CD14-positive monocyte (primary cell): ENCODE results near the gene PIGH. TPM values are rescaled to one million over a fixed set of nuclear protein-coding genes. Genes with fewer than 3 reads are reported as not detected.

Experiments used
- DNase-seq, 3 donors: peaks; one replicate each; pipeline ENCODE4 v3.0.0-alpha.2; 2011 to 2022
- H2AFZ ChIP-seq: 2 replicates; pipeline ENCODE4 v1.6.0; 2012; ENCODE audit warnings: mild to moderate bottlenecking, low read depth, low read length, inconsistent platforms; ENCODE audit not compliant: insufficient read depth, poor library complexity, severe bottlenecking
- H3K27ac ChIP-seq, 2 donors: 1 replicate in 1 of 2; 2 replicates in 1 of 2; pipeline ENCODE4 v1.5.1; 2012 to 2013; ENCODE audit warnings: low read length in 2 of 2, control low read depth in 1 of 2, inconsistent platforms in 1 of 2, low read depth in 1 of 2, mild to moderate bottlenecking in 1 of 2
- H3K27me3 ChIP-seq, 2 donors: one replicate each; pipeline versions ENCODE4 v1.6.0 to v1.6.1; 2011 to 2013; ENCODE audit warnings: low read length in 2 of 2; ENCODE audit not compliant: control insufficient read depth in 2 of 2, insufficient read depth in 2 of 2
- H3K36me3 ChIP-seq, 2 donors: replicated peaks in 1 of 2; 1 replicate in 1 of 2; 2 replicates in 1 of 2; pipeline versions ENCODE4 v1.5.1 to v1.6.1; 2012 to 2013; ENCODE audit warnings: low read length in 2 of 2, control low read depth in 1 of 2, inconsistent platforms in 1 of 2, mild to moderate bottlenecking in 1 of 2; ENCODE audit not compliant: insufficient read depth in 2 of 2, control insufficient read depth in 1 of 2
- H3K4me1 ChIP-seq, 2 donors: 1 replicate in 1 of 2; 2 replicates in 1 of 2; pipeline versions ENCODE4 v1.5.1 to v1.6.1; 2012 to 2013; ENCODE audit warnings: low read length in 2 of 2, control low read depth in 1 of 2, inconsistent platforms in 1 of 2, mild to moderate bottlenecking in 1 of 2, moderate library complexity in 1 of 2; ENCODE audit not compliant: insufficient read depth in 2 of 2, control insufficient read depth in 1 of 2
- H3K4me2 ChIP-seq: replicated peaks from 2 replicates; pipeline ENCODE3; 2012; ENCODE audit warnings: low read length, moderate library complexity, mild to moderate bottlenecking; ENCODE audit not compliant: poor library complexity, severe bottlenecking; ENCODE audit errors: extremely low read depth
- H3K4me3 ChIP-seq, 3 experiments: fragments of 200-600 bp in 1 of 3; sonication (generic) in 1 of 3; replicated peaks in 1 of 3; 1 replicate in 2 of 3; 2 replicates in 1 of 3; pipeline ENCODE4 v1.5.1; 2011 to 2013; ENCODE audit warnings: low read length in 3 of 3, mild to moderate bottlenecking in 3 of 3, control low read depth in 2 of 3, low read depth in 2 of 3, inconsistent platforms in 1 of 3, moderate library complexity in 1 of 3
- H3K79me2 ChIP-seq: 2 replicates; pipeline ENCODE4 v1.6.0; 2012; ENCODE audit warnings: mild to moderate bottlenecking, control low read depth, inconsistent platforms, low read length, moderate library complexity; ENCODE audit not compliant: insufficient read depth
- H3K9ac ChIP-seq: 2 replicates; pipeline ENCODE4 v1.6.0; 2017; ENCODE audit warnings: low read length, mild to moderate bottlenecking; ENCODE audit not compliant: insufficient read depth, poor library complexity, severe bottlenecking
- H3K9me3 ChIP-seq, 2 donors: replicated peaks in 1 of 2; 1 replicate in 1 of 2; 2 replicates in 1 of 2; pipeline versions ENCODE4 v1.5.1 to v1.6.1; 2012 to 2013; ENCODE audit warnings: low read length in 2 of 2, control low read depth in 1 of 2; ENCODE audit not compliant: control insufficient read depth in 1 of 2, insufficient read depth in 1 of 2
- H4K20me1 ChIP-seq: 2 replicates; pipeline ENCODE4 v1.6.0; 2012; ENCODE audit warnings: mild to moderate bottlenecking, low read length, control low read depth, moderate library complexity; ENCODE audit not compliant: insufficient read depth
- H3K27ac Mint-ChIP-seq, 7 donors: one replicate each; pipeline ENCODE4 v1.8.0; 2020; ENCODE audit warnings: mild to moderate bottlenecking in 7 of 7, mixed read lengths in 7 of 7, moderate library complexity in 6 of 7, inconsistent platforms in 2 of 7
- H3K27me3 Mint-ChIP-seq, 3 donors: one replicate each; pipeline ENCODE4 v1.8.0; 2021 to 2022; ENCODE audit warnings: low read depth in 3 of 3, mild to moderate bottlenecking in 3 of 3, mixed read lengths in 3 of 3, moderate library complexity in 3 of 3, inconsistent platforms in 1 of 3
- H3K36me3 Mint-ChIP-seq, 2 donors: one replicate each; pipeline ENCODE4 v1.8.0; 2020; ENCODE audit warnings: mixed read lengths in 2 of 2, inconsistent platforms in 1 of 2, mild to moderate bottlenecking in 1 of 2
- H3K4me1 Mint-ChIP-seq: one replicate; pipeline ENCODE4 v1.8.0; 2020; ENCODE audit warnings: mild to moderate bottlenecking, mixed read lengths
- H3K4me3 Mint-ChIP-seq, 2 donors: one replicate each; pipeline ENCODE4 v1.8.0; 2020; ENCODE audit warnings: mild to moderate bottlenecking in 2 of 2, mixed read lengths in 2 of 2, moderate library complexity in 1 of 2
- H3K9me3 Mint-ChIP-seq, 7 donors: one replicate each; pipeline ENCODE4 v1.8.0; 2020 to 2022; ENCODE audit warnings: mixed read lengths in 7 of 7, mild to moderate bottlenecking in 6 of 7, moderate library complexity in 6 of 7, inconsistent platforms in 2 of 7
- WGBS: methylation state at CpG from one replicate; pipeline ENCODE4 v1.1.5; 2013; ENCODE audit warnings: missing lambda C conversion rate; ENCODE audit not compliant: insufficient coverage; 5-methylcytosine and 5-hydroxymethylcytosine counted together
- intact Hi-C, 2 donors: fragments of 100-400 bp; cut with micrococcal nuclease; formaldehyde crosslinking; loops; one replicate each; pipeline versions ENCODE4 v1.15.0 to v1.15.1; 2023
- polyA plus RNA-seq, 3 donors: library from polyadenylated mRNA; depleted of rRNA in 1 of 3; unstranded in 2 of 3; stranded (reverse) in 1 of 3; fragments of 300-500 nt in 2 of 3; fragments of >200 nt in 1 of 3; fragmentation: Illumina TruSeq in 2 of 3; gene quantifications; 1 replicate in 2 of 3; 2 replicates in 1 of 3; pipeline ENCODE4 v1.2.3, GENCODE V29; 2012 to 2021
- TF ChIP-seq, protein P1 (sequence below): fragments of 200-600 bp; IDR thresholded peaks from one replicate; pipeline ENCODE4 v1.8.0; 2022; ENCODE audit warnings: antibody characterized with exemption, mild to moderate bottlenecking

Gene PIGH
- polyA plus RNA-seq, 3 donors = 14.6 to 35.5 (median 18.0) TPM

GRCh38 chr14:67564236-67564635 lies 35.8 kb downstream of the PIGH start:
- Mint-ChIP-seq H3K27me3 (peaks cover 5 to 10% (median 6%) of the 10 kb centered on the region in 3 donors), H3K36me3 (no peaks in the 10 kb centered on the region), H3K27ac (no peak overlapping the region), H3K4me1 (peaks cover 4% of the 10 kb centered on the region), H3K9me3 (peaks cover 0 to 2% (median 0%) of the 10 kb centered on the region in 7 donors), H3K4me3 (no peak overlapping the region)
- no peaks in the 10 kb centered on the region for H3K27me3 ChIP-seq
- no peak for DNase-seq
- WGBS = 100% methylated on average over 1 of the region's 5 CpGs
- no peaks in the 10 kb centered on the region for H4K20me1 ChIP-seq
- no peaks in the 10 kb centered on the region for H3K79me2 ChIP-seq
- no peak overlapping the region for H3K4me2 ChIP-seq
- intact Hi-C loops = no loop called here
- no peak overlapping the region for H3K4me3 ChIP-seq
- no peak overlapping the region for H3K9ac ChIP-seq
- H3K27ac ChIP-seq = no peak overlapping the region
- no peaks in the 10 kb centered on the region for H3K4me1 ChIP-seq
- H2AFZ ChIP-seq = no peak overlapping the region
- no peaks in the 10 kb centered on the region for H3K36me3 ChIP-seq
- no peaks in the 10 kb centered on the region for H3K9me3 ChIP-seq
- TF ChIP-seq, protein P1, sequence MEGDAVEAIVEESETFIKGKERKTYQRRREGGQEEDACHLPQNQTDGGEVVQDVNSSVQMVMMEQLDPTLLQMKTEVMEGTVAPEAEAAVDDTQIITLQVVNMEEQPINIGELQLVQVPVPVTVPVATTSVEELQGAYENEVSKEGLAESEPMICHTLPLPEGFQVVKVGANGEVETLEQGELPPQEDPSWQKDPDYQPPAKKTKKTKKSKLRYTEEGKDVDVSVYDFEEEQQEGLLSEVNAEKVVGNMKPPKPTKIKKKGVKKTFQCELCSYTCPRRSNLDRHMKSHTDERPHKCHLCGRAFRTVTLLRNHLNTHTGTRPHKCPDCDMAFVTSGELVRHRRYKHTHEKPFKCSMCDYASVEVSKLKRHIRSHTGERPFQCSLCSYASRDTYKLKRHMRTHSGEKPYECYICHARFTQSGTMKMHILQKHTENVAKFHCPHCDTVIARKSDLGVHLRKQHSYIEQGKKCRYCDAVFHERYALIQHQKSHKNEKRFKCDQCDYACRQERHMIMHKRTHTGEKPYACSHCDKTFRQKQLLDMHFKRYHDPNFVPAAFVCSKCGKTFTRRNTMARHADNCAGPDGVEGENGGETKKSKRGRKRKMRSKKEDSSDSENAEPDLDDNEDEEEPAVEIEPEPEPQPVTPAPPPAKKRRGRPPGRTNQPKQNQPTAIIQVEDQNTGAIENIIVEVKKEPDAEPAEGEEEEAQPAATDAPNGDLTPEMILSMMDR = no peak

GRCh38 chr14:67562776-67563150 lies 37.3 kb downstream of the PIGH start:
- no peaks in the 10 kb centered on the region for H3K27me3 ChIP-seq
- no peaks in the 10 kb centered on the region for H3K36me3 ChIP-seq
- Mint-ChIP-seq H3K27ac (no peak overlapping the region), H3K9me3 (peaks cover 0 to 2% (median 0%) of the 10 kb centered on the region in 7 donors), H3K4me3 (no peak overlapping the region), H3K36me3 (no peaks in the 10 kb centered on the region), H3K4me1 (peaks cover 4% of the 10 kb centered on the region), H3K27me3 (peaks cover 4 to 13% (median 6%) of the 10 kb centered on the region in 3 donors)
- no peak for DNase-seq
- intact Hi-C loops = no loop called here
- no peaks in the 10 kb centered on the region for H3K4me1 ChIP-seq
- H3K4me2 ChIP-seq = no peak overlapping the region
- no peak overlapping the region for H2AFZ ChIP-seq
- 97% methylated on average over 4 of the region's 5 CpGs for WGBS
- no peak overlapping the region for H3K27ac ChIP-seq
- no peak overlapping the region for H3K9ac ChIP-seq
- H3K4me3 ChIP-seq = no peak overlapping the region
- TF ChIP-seq, protein P1 = no peak
- H3K79me2 ChIP-seq = no peaks in the 10 kb centered on the region
- H4K20me1 ChIP-seq = no peaks in the 10 kb centered on the region
- no peaks in the 10 kb centered on the region for H3K9me3 ChIP-seq
